Medulla oblongata (tissue), 1 donor: Measurements from ENCODE around the gene ZNF326.

Source experiments
- DNase-seq: peaks from one replicate; pipeline ENCODE4 v3.0.0-alpha.2; 2015; ENCODE audit errors: extremely low spot score

Gene ZNF326

GRCh38 chr1:90074566-90074965, 79.7 kb downstream of the ZNF326 start:
- no peak for DNase-seq

GRCh38 chr1:90074970-90075391, 80.1 kb downstream of the ZNF326 start:
- DNase-seq: no peak

- no peak for DNase-seq
These were observed 89.1 kb downstream of the ZNF326 start for GRCh38 chr1:90083995-90084394.
